Measurements from ENCODE around the gene METRNL. TPM values are rescaled to one million over a fixed set of nuclear protein-coding genes. Genes with fewer than 3 reads are reported as not detected.
A peak's percentile ranks its signal among the peaks of the same experiment; 100 is the strongest.

METRNL gene
- total and polyA plus RNA-seq, 5 experiments from 2014 or later, result 0.42 to 4.8 (median 4.1) TPM

- H3K4me3 Mint-ChIP-seq, result peak overlapping the region in 2 of 10 donors; percentile 54 to 84
- H3K9me3 Mint-ChIP-seq, result no peaks in the 10 kb centered on the region
- POLR2A ChIA-PET, result no interaction called here
- no peak for ATAC-seq
- H3K27me3 Mint-ChIP-seq, result peaks cover 0 to 6% (median 0%) of the 10 kb centered on the region in 5 donors
- H3K4me1 Mint-ChIP-seq, result peaks cover 5 to 58% (median 28%) of the 10 kb centered on the region in 4 donors
- H3K36me3 Mint-ChIP-seq, result no peaks in the 10 kb centered on the region
- no peak for DNase-seq
- peak overlapping the region in 3 of 10 donors; percentile 79 to 94 (median 93) for H3K27ac Mint-ChIP-seq
Observed at GRCh38 chr17:83084621-83085056, 5.2 kb downstream of the METRNL start.

- POLR2A ChIA-PET, result no interaction called here
- Mint-ChIP-seq H3K9me3 (no peaks in the 10 kb centered on the region), H3K27me3 (peaks cover 0 to 6% (median 0%) of the 10 kb centered on the region in 5 donors), H3K27ac (peak overlapping the region in 2 of 10 donors; percentile 93 to 94), H3K4me3 (no peak overlapping the region), H3K36me3 (no peaks in the 10 kb centered on the region), H3K4me1 (peaks cover 5 to 59% (median 28%) of the 10 kb centered on the region in 4 donors)
- ATAC-seq (no peak), DNase-seq (no peak)
Observed at GRCh38 chr17:83085103-83085502, 5.7 kb downstream of the METRNL start.

GRCh38 chr17:83085526-83086198 is 6.3 kb downstream of the METRNL start:
- Mint-ChIP-seq H3K27me3 (peaks cover 0 to 6% (median 0%) of the 10 kb centered on the region in 5 donors), H3K36me3 (no peaks in the 10 kb centered on the region), H3K4me3 (peak overlapping the region in 1 of 10 donors; percentile 24), H3K27ac (peak overlapping the region in 1 of 10 donors; percentile 48), H3K9me3 (no peaks in the 10 kb centered on the region), H3K4me1 (peaks cover 5 to 60% (median 28%) of the 10 kb centered on the region in 4 donors)
- ATAC-seq, result no peak
- POLR2A ChIA-PET, result no interaction called here
- no peak for DNase-seq

- no peaks in the 10 kb centered on the region for H3K36me3 Mint-ChIP-seq
- POLR2A ChIA-PET, result no interaction called here
- peaks cover 5 to 61% (median 28%) of the 10 kb centered on the region in 4 donors for H3K4me1 Mint-ChIP-seq
- DNase-seq, result no peak
- H3K27me3 Mint-ChIP-seq, result peaks cover 0 to 7% (median 0%) of the 10 kb centered on the region in 5 donors
- peak overlapping the region in 2 of 10 donors; percentile 27 to 72 for H3K27ac Mint-ChIP-seq
- no peaks in the 10 kb centered on the region for H3K9me3 Mint-ChIP-seq
- peak overlapping the region in 1 of 10 donors; percentile 24 for H3K4me3 Mint-ChIP-seq
- ATAC-seq, result no peak
Observed at GRCh38 chr17:83086199-83086880, 6.9 kb downstream of the METRNL start.

- ATAC-seq, result no peak
- Mint-ChIP-seq H3K9me3 (no peaks in the 10 kb centered on the region), H3K27ac (peak overlapping the region in 1 of 10 donors; percentile 72), H3K4me1 (peaks cover 5 to 56% (median 25%) of the 10 kb centered on the region in 4 donors), H3K4me3 (no peak overlapping the region), H3K27me3 (peaks cover 0 to 1% (median 0%) of the 10 kb centered on the region in 5 donors), H3K36me3 (no peaks in the 10 kb centered on the region)
- POLR2A ChIA-PET, result no interaction called here
- DNase-seq, result no peak
Observed at GRCh38 chr17:83086907-83087787, 7.7 kb downstream of the METRNL start.

- Mint-ChIP-seq H3K9me3 (no peaks in the 10 kb centered on the region), H3K27ac (no peak overlapping the region), H3K27me3 (peaks cover 0 to 1% (median 0%) of the 10 kb centered on the region in 5 donors), H3K36me3 (no peaks in the 10 kb centered on the region), H3K4me1 (peaks cover 5 to 48% (median 19%) of the 10 kb centered on the region in 4 donors), H3K4me3 (peak overlapping the region in 1 of 10 donors; percentile 11)
- DNase-seq (no peak), ATAC-seq (no peak)
- POLR2A ChIA-PET, result no interaction called here
Observed at GRCh38 chr17:83087788-83088360, 8.5 kb downstream of the METRNL start.

- H3K27me3 Mint-ChIP-seq, result peaks cover 0 to 1% (median 0%) of the 10 kb centered on the region in 5 donors
- no peaks in the 10 kb centered on the region for H3K9me3 Mint-ChIP-seq
- no peaks in the 10 kb centered on the region for H3K36me3 Mint-ChIP-seq
- H3K27ac Mint-ChIP-seq, result no peak overlapping the region
- DNase-seq, result no peak
- no peak for ATAC-seq
- peaks cover 5 to 43% (median 15%) of the 10 kb centered on the region in 4 donors for H3K4me1 Mint-ChIP-seq
- H3K4me3 Mint-ChIP-seq, result no peak overlapping the region
- POLR2A ChIA-PET, result no interaction called here
Observed at GRCh38 chr17:83088451-83088850, 9.0 kb downstream of the METRNL start.

GRCh38 chr17:83088909-83089308 is 9.5 kb downstream of the METRNL start:
- no peak overlapping the region for H3K27ac Mint-ChIP-seq
- DNase-seq, result no peak
- H3K4me1 Mint-ChIP-seq, result peaks cover 1 to 40% (median 10%) of the 10 kb centered on the region in 4 donors
- H3K9me3 Mint-ChIP-seq, result no peaks in the 10 kb centered on the region
- no peaks in the 10 kb centered on the region for H3K36me3 Mint-ChIP-seq
- H3K4me3 Mint-ChIP-seq, result no peak overlapping the region
- POLR2A ChIA-PET, result no interaction called here
- no peak for ATAC-seq
- peaks cover 0 to 1% (median 0%) of the 10 kb centered on the region in 5 donors for H3K27me3 Mint-ChIP-seq

GRCh38 chr17:83089328-83090132 is 10.1 kb downstream of the METRNL start:
- H3K4me1 Mint-ChIP-seq, result peaks cover 0 to 34% (median 4%) of the 10 kb centered on the region in 4 donors
- H3K9me3 Mint-ChIP-seq, result no peaks in the 10 kb centered on the region
- peaks cover 0 to 1% (median 0%) of the 10 kb centered on the region in 5 donors for H3K27me3 Mint-ChIP-seq
- POLR2A ChIA-PET, result no interaction called here
- peak overlapping the region in 1 of 10 donors; percentile 77 for H3K27ac Mint-ChIP-seq
- DNase-seq, result no peak
- ATAC-seq, result no peak
- no peak overlapping the region for H3K4me3 Mint-ChIP-seq
- H3K36me3 Mint-ChIP-seq, result no peaks in the 10 kb centered on the region

- Mint-ChIP-seq H3K9me3 (no peaks in the 10 kb centered on the region), H3K27ac (peak overlapping the region in 1 of 10 donors; percentile 43), H3K4me1 (peaks cover 0 to 26% (median 2%) of the 10 kb centered on the region in 4 donors), H3K4me3 (no peak overlapping the region), H3K36me3 (no peaks in the 10 kb centered on the region), H3K27me3 (peaks cover 0 to 1% (median 0%) of the 10 kb centered on the region in 5 donors)
- POLR2A ChIA-PET, result no interaction called here
- no peak for ATAC-seq
- no peak for DNase-seq
Observed at GRCh38 chr17:83090444-83091256, 11.2 kb downstream of the METRNL start.
